IPS-18c (cell line): ENCODE data around the gene PXDC1.
"Not testable (repeated sequence)": the region's sequence is repeated elsewhere in the genome, so short reads cannot be mapped to it uniquely, and the experiment has no call there.

Source experiments
- H3K4me3 ChIP-seq: 2 replicates; pipeline ENCODE4 v1.7.0; 2013; ENCODE audit warnings: low read depth, mild to moderate bottlenecking, low read length, moderate library complexity; ENCODE audit not compliant: insufficient read depth
- H3K9me3 ChIP-seq: one replicate; pipeline ENCODE4 v1.6.1; 2013; ENCODE audit warnings: mild to moderate bottlenecking, low read length, moderate library complexity; ENCODE audit not compliant: control insufficient read depth, insufficient read depth

PXDC1 gene

GRCh38 chr6:3711776-3712175, 39.7 kb downstream of the PXDC1 start:
- no peak overlapping the region for H3K4me3 ChIP-seq
- H3K9me3 ChIP-seq = peaks cover 2% of the 10 kb centered on the region

GRCh38 chr6:3710403-3710802, 41.1 kb downstream of the PXDC1 start:
- H3K9me3 ChIP-seq = peaks cover 2% of the 10 kb centered on the region
- no peak overlapping the region for H3K4me3 ChIP-seq

- Histone ChIP-seq H3K9me3 (peaks cover 1% of the 10 kb centered on the region), H3K4me3 (no peak overlapping the region)
These were observed 43.0 kb downstream of the PXDC1 start for GRCh38 chr6:3708540-3708939.

- H3K4me3 ChIP-seq = no peak overlapping the region
- H3K9me3 ChIP-seq = no peaks in the 10 kb centered on the region
These were observed 43.6 kb downstream of the PXDC1 start for GRCh38 chr6:3707751-3708412.

- Histone ChIP-seq H3K9me3 (no peaks in the 10 kb centered on the region), H3K4me3 (no peak overlapping the region)
These were observed 44.5 kb downstream of the PXDC1 start for GRCh38 chr6:3707024-3707423.

GRCh38 chr6:3706547-3706946, 45.0 kb downstream of the PXDC1 start:
- Histone ChIP-seq H3K9me3 (no peaks in the 10 kb centered on the region), H3K4me3 (no peak overlapping the region)

- Histone ChIP-seq H3K4me3 (no peak overlapping the region), H3K9me3 (peaks cover 9% of the 10 kb centered on the region)
These were observed 49.9 kb downstream of the PXDC1 start for GRCh38 chr6:3701631-3702030.

GRCh38 chr6:3699231-3699630, 52.3 kb downstream of the PXDC1 start:
- H3K9me3 ChIP-seq = peaks cover 9% of the 10 kb centered on the region
- no peak overlapping the region for H3K4me3 ChIP-seq

GRCh38 chr6:3698021-3698420, 53.5 kb downstream of the PXDC1 start:
- peaks cover 9% of the 10 kb centered on the region for H3K9me3 ChIP-seq
- no peak overlapping the region for H3K4me3 ChIP-seq

GRCh38 chr6:3697609-3698008, 53.9 kb downstream of the PXDC1 start:
- Histone ChIP-seq H3K4me3 (no peak overlapping the region), H3K9me3 (peaks cover 9% of the 10 kb centered on the region)

- Histone ChIP-seq H3K9me3 (peaks cover 9% of the 10 kb centered on the region), H3K4me3 (no peak overlapping the region)
These were observed 54.9 kb downstream of the PXDC1 start for GRCh38 chr6:3696525-3697088.

- no peak overlapping the region for H3K4me3 ChIP-seq
- peaks cover 9% of the 10 kb centered on the region for H3K9me3 ChIP-seq
These were observed 56.3 kb downstream of the PXDC1 start for GRCh38 chr6:3695065-3695817.

- no peak overlapping the region for H3K4me3 ChIP-seq
These were observed 57.7 kb downstream of the PXDC1 start for GRCh38 chr6:3693831-3694230.

GRCh38 chr6:3690506-3690905, 61.0 kb downstream of the PXDC1 start:
- no peak overlapping the region for H3K4me3 ChIP-seq
- H3K9me3 ChIP-seq = no peaks in the 10 kb centered on the region

More at GRCh38 chr6:3693831-3694230, 57.7 kb downstream of the PXDC1 start:
- H3K9me3 ChIP-seq = peaks cover 2% of the 10 kb centered on the region

GRCh38 chr6:3687847-3688246, 63.7 kb downstream of the PXDC1 start:
- Histone ChIP-seq H3K9me3 (no peaks in the 10 kb centered on the region), H3K4me3 (no peak overlapping the region)

- Histone ChIP-seq H3K4me3 (no peak overlapping the region), H3K9me3 (no peaks in the 10 kb centered on the region)
These were observed 68.2 kb downstream of the PXDC1 start for GRCh38 chr6:3683331-3683730.

GRCh38 chr6:3678946-3679345, 72.6 kb downstream of the PXDC1 start:
- no peaks in the 10 kb centered on the region for H3K9me3 ChIP-seq

GRCh38 chr6:3677751-3678150, 73.8 kb downstream of the PXDC1 start:
- not testable (repeated sequence) for H3K4me3 ChIP-seq, H3K9me3 ChIP-seq

More at GRCh38 chr6:3678946-3679345, 72.6 kb downstream of the PXDC1 start:
- no peak overlapping the region for H3K4me3 ChIP-seq
